ENCODE data around the gene GPATCH1.
"Not testable (repeated sequence)": the region's sequence is repeated elsewhere in the genome, so short reads cannot be mapped to it uniquely, and the experiment has no call there.

Gene GPATCH1

GRCh38 chr19:33080761-33081681 is at the start of gene GPATCH1:
GPATCH1 (plus strand) TSS chr19:33081181; CDS start chr19:33081194, 13 bp downstream.
- DNase-seq: peak; percentile 85

- no peak for DNase-seq
Observed at GRCh38 chr19:33032218-33032781, 48.7 kb upstream of the GPATCH1 start.

GRCh38 chr19:33035461-33035860 is 45.5 kb upstream of the GPATCH1 start:
- no peak for DNase-seq

- not testable (repeated sequence) for DNase-seq
Observed at GRCh38 chr19:33036370-33037167, 44.4 kb upstream of the GPATCH1 start.

- peak; percentile 12 for DNase-seq
Observed at GRCh38 chr19:33037168-33038025, 43.6 kb upstream of the GPATCH1 start.

GRCh38 chr19:33039108-33039599 is 41.8 kb upstream of the GPATCH1 start:
- no peak for DNase-seq

GRCh38 chr19:33039815-33040214 is 41.2 kb upstream of the GPATCH1 start:
- no peak for DNase-seq

GRCh38 chr19:33040994-33041827 is 39.8 kb upstream of the GPATCH1 start:
- no peak for DNase-seq

- not testable (repeated sequence) for DNase-seq
Observed at GRCh38 chr19:33041828-33042160, 39.2 kb upstream of the GPATCH1 start.

- no peak for DNase-seq
Observed at GRCh38 chr19:33047422-33047821, 33.6 kb upstream of the GPATCH1 start.

GRCh38 chr19:33048806-33049676 is 31.9 kb upstream of the GPATCH1 start:
- no peak for DNase-seq

- DNase-seq: no peak
Observed at GRCh38 chr19:33050110-33050509, 30.9 kb upstream of the GPATCH1 start.

- no peak for DNase-seq
Observed at GRCh38 chr19:33052352-33052972, 28.5 kb upstream of the GPATCH1 start.

- DNase-seq: no peak
Observed at GRCh38 chr19:33054623-33055022, 26.4 kb upstream of the GPATCH1 start.

- DNase-seq: no peak
Observed at GRCh38 chr19:33055718-33056117, 25.3 kb upstream of the GPATCH1 start.

GRCh38 chr19:33060586-33060985 is 20.4 kb upstream of the GPATCH1 start:
- DNase-seq: no peak

- DNase-seq: no peak
Observed at GRCh38 chr19:33062902-33063301, 18.1 kb upstream of the GPATCH1 start.

GRCh38 chr19:33063356-33063752 is 17.6 kb upstream of the GPATCH1 start:
- no peak for DNase-seq

GRCh38 chr19:33063753-33064457 is 17.1 kb upstream of the GPATCH1 start:
- DNase-seq: no peak
